ENCODE data around the gene KDR.

KDR gene

DNA sequence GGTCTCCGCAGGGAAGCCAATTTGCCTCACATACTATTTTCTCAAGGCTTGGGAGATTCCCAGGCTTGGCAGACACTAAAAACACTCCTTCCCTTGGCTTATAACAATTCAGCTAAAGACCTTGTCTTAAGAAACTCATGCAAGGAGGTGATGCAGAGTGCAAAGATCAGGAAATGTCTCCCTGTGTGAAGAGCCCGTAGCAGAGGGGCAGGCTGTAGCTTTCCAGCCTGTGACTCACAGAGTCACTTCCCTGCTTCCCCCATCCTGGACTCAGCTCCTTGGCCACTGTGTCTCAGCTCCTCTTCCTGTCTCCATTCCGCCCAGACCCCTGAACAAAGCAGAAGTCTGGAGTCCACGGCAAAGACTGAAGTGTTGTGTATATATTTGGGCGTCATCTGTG, 56.1 kb downstream of the KDR start:
- DNase-seq (ENCODE audit: low read depth): peak; percentile 33
- H3K4me3 ChIP-seq (ENCODE audit: control insufficient read depth, low read depth, low read length): no peak overlapping the region
- TF ChIP-seq, protein P1, sequence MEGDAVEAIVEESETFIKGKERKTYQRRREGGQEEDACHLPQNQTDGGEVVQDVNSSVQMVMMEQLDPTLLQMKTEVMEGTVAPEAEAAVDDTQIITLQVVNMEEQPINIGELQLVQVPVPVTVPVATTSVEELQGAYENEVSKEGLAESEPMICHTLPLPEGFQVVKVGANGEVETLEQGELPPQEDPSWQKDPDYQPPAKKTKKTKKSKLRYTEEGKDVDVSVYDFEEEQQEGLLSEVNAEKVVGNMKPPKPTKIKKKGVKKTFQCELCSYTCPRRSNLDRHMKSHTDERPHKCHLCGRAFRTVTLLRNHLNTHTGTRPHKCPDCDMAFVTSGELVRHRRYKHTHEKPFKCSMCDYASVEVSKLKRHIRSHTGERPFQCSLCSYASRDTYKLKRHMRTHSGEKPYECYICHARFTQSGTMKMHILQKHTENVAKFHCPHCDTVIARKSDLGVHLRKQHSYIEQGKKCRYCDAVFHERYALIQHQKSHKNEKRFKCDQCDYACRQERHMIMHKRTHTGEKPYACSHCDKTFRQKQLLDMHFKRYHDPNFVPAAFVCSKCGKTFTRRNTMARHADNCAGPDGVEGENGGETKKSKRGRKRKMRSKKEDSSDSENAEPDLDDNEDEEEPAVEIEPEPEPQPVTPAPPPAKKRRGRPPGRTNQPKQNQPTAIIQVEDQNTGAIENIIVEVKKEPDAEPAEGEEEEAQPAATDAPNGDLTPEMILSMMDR (conservative IDR thresholded peaks at IDR 0.05; ENCODE audit: control insufficient read depth, insufficient read depth, low read depth, low read length): no peak

DNA sequence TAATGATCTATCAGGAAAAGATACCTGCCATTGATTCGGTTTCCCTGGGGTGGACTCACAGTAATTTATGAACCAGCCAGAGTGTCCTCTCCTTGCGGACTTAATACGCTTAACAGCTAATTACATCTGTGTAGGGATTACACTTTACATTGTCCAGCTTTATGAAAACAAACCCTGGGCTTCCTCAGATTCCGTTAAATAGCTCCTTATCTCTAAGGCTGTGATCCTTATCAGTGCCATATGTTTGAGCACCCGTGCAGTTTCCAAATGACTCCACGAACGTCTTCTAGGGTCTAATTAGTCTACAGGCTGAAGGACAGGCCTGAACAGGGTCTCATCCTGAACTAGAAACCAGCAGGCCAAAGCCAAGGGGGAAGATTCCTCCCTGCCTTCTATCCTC, 56.9 kb downstream of the KDR start:
- no peak for DNase-seq (ENCODE audit: low read depth)
- TF ChIP-seq, protein P1 (conservative IDR thresholded peaks at IDR 0.05; ENCODE audit: control insufficient read depth, insufficient read depth, low read depth, low read length): no peak
- H3K4me3 ChIP-seq (ENCODE audit: control insufficient read depth, low read depth, low read length): no peak overlapping the region

DNA sequence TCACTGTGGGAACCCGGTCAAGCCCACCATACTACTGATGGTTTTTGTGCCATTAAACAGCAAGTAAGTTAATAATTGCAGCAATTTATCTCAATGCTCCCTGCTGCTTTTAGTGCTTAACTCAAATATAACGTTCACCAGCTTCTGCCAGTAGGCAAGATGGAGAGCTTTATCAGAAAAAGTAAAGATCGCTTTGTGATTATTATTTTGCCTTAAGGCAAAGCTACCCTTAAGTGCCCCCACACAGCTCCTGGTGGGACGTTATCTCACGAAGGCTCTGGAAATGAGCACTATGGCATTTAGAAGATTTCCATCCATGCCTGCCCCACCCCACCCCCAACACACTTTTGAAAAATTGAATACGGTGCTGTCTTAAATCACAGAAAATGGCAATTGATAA, 59.4 kb downstream of the KDR start:
- DNase-seq (ENCODE audit: low read depth): no peak
- H3K4me3 ChIP-seq (ENCODE audit: control insufficient read depth, low read depth, low read length): no peak overlapping the region
- TF ChIP-seq, protein P1 (conservative IDR thresholded peaks at IDR 0.05; ENCODE audit: control insufficient read depth, insufficient read depth, low read depth, low read length): no peak

DNA sequence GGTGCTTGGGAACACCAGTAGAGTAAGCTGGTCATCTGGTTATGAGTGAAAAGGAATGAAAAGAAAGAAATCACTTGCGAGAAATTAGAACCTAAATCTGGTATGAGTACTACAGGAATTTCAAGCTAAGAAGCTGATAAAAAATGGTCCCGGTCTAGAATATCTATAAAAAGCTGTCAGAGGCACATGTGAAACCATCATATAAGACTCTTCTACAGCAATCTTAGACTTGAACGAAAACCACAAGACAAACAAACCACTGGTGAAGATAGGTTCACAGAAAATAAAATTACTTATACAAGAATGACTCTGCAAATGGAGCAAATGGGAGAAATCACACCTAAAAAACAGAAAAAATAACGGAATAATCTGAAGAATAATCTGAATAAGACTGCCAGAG, 69.9 kb downstream of the KDR start:
- H3K4me3 ChIP-seq (ENCODE audit: control insufficient read depth, low read depth, low read length): no peak overlapping the region

DNA sequence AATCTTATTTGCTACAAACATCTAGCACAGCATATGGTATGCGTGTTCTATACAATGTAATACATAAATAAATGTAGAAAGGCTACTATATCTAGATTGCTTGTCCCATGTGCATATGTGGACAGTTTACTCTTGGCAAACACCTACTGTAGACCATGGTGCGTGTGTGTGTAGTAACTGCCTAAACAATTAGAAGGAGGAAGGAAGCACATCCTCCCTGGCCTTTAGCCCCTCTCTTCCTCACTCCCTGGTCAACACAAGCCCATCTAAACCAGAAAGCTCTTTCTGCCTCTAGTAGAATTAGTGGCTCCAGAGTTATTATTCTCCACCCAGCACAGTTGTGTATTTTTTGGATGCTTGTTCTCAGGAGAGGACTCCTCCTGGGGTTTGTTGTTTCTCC, 73.9 kb downstream of the KDR start:
- TF ChIP-seq, protein P1 (conservative IDR thresholded peaks at IDR 0.05; ENCODE audit: control insufficient read depth, insufficient read depth, low read depth, low read length): no peak
- no peak overlapping the region for H3K4me3 ChIP-seq (ENCODE audit: control insufficient read depth, low read depth, low read length)
- no peak for DNase-seq (ENCODE audit: low read depth)

More for the DNA sequence above, 69.9 kb downstream of the KDR start:
- TF ChIP-seq, protein P1 (conservative IDR thresholded peaks at IDR 0.05; ENCODE audit: control insufficient read depth, insufficient read depth, low read depth, low read length): no peak
- no peak for DNase-seq (ENCODE audit: low read depth)

DNA sequence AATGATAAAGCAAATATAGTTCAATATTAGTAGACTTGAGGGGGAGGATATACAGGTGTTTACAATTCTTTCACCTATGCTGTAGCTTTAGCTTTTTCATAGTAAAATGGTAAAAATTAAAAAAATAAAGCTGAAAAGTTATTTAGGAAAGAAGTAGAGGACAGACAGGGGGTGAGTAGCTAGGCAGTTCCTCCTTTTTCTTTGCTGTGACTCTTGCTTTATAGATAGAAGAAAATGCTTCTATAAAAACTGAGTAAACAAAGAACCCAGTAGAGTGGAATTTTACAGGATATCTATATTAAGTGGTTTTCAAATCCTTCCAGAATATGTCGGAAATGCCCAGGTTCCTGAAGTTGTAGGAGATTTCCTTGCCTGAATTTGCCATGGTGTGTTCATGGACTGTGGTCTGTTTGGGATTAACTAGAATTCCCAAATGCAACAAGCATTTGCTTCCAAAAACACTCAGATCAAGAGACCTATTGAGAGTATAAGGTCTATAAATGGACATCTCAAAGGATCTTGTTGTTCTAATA, 74.9 kb downstream of the KDR start:
- TF ChIP-seq, protein P1 (conservative IDR thresholded peaks at IDR 0.05; ENCODE audit: control insufficient read depth, insufficient read depth, low read depth, low read length): no peak
- DNase-seq (ENCODE audit: low read depth): no peak
- H3K4me3 ChIP-seq (ENCODE audit: control insufficient read depth, low read depth, low read length): no peak overlapping the region

All from fibroblast of mammary gland (primary cell).